ENCODE results near the gene CELF4.

Gene CELF4

DNA sequence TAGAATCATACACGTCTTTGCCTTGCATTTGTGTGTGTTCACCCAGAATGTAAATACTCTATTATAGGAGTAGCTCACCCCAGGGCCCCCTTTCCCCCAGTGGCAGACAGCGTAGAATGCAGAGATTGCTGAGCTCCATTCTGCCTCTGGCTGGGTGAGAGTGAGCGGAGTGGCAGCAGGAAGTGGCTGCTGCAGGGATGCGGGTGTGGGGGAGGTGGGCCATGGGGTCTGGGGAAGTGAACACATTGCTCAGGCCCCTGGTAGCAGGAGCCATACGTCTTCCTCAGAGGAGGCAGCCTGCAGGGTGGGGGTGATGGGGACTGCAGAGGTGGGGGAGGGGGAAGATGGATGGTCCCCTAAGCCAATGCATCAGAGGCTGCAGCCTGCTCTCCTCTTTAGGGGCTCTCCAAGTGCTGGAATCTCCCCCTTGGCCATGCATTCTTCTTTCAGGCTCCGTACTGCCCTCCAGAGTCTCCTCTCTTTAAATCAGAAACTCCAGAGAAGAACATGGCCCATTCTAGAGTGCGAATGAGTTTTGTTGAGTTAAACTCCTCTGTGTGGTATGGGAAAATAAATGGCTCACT lies 72.2 kb downstream of the CELF4 start:
- no peak overlapping the region for H3K4me3 ChIP-seq (ENCODE audit: low read length)
- no peak for TF ChIP-seq ZNF274 (IDR thresholded peaks at IDR 0.05; ENCODE audit: low read depth, low read length)

DNA sequence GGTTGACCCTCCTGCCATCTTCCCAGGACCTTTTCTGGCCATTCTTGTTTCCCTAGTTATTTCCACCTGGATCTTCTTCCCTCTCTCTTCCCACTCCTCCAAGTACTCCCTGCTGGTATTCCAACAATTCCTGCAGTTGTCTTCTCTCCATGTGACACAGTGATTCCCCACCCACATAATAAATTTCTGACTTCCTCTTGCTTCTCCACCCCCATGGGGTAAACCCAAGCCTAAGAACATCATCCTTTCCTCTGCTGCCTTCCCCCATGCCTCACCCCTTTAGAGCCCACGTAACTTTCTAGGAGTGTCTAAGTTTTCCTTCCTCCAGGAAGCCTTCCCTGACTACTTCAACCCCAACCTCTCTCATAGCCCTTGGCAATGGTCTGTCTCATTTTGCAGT lies 72.6 kb downstream of the CELF4 start:
- TF ChIP-seq ZNF274 (IDR thresholded peaks at IDR 0.05; ENCODE audit: low read depth, low read length) = no peak
- H3K4me3 ChIP-seq (ENCODE audit: low read length) = no peak overlapping the region

DNA sequence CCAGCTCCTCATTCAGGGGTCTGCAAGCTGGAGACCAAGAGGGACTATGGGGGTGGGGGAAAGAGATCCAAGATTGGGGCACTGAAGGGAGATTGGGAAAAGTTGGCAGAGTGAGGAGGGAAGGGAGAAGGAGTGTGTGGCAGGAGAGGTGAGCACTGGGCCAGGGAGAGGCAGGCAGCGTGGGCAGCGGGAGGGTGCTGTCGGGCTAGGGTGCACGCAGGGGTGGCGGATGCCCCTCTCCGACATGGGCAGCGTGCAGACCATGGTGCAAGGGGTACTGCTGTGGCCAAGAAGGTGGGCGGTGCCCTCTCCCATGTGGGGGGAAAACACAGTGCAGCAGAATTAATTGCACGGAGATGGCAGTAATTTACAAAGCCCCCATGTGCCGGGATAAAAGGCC lies 74.1 kb downstream of the CELF4 start:
- H3K4me3 ChIP-seq (ENCODE audit: low read length) = no peak overlapping the region
- no peak for TF ChIP-seq ZNF274 (IDR thresholded peaks at IDR 0.05; ENCODE audit: low read depth, low read length)

DNA sequence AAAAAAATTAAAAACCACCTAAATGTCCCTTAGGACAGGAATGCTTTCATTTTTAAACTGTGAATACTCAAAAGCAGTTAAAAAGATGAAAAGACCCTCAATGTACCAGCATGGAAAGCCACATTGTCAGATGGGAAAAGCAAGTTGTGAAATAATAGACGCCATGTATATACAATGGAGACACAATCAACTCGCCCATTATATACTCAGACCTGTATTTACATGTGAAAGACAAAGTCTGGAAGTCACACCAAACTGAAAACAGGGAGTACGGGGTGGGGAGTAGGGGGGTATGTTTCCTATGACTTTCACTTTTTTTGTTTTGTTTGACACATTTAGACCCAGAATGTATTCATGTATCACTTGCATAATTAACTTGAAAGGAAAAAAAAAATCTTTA lies 75.6 kb downstream of the CELF4 start:
- TF ChIP-seq ZNF274 (IDR thresholded peaks at IDR 0.05; ENCODE audit: low read depth, low read length) = no peak
- no peak overlapping the region for H3K4me3 ChIP-seq (ENCODE audit: low read length)

DNA sequence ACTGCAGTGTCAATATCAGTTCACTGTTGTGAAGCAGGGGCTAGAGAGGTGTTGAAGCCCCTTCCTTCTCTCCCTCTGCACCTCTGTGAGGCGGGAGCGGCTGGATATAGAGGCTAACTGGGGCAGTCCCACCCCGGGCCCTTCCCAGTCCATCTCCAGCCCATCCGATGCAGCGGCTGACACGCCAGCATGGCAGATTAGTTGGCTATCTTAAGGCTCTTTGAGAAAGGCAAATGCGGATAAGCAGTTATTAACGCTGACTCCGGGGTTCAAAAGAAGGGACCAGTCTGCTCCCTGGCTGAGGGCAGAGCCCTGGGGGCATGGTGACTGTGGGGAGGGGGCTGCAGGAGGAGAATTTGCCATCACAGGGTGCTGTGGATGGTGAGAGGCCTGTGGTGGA lies 76.6 kb downstream of the CELF4 start:
- no peak overlapping the region for H3K4me3 ChIP-seq (ENCODE audit: low read length)
- TF ChIP-seq ZNF274 (IDR thresholded peaks at IDR 0.05; ENCODE audit: low read depth, low read length) = no peak

DNA sequence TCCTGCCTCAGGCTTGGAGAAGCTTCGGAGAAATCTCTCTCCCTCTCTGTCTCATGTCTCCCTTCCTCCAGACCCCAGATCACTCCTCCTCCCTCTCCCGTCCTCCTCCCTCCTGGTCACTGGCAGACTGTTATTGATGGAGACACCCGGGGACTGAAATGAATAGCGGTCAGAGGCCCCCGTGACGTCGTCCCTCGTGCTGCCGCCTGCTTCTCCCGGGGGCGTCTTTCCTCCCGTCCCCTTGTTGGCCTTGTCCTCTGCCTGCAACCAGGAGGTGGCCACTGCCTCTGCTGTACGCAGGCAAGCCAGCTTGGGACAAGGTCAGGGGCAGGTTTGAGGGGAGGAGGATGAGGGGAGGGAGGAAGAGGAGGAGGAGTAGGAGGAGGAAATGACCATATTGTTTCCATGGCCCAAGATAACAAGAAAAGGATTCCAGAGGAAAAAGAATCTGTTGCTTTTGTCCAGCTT lies 78.2 kb downstream of the CELF4 start:
- TF ChIP-seq ZNF274 (IDR thresholded peaks at IDR 0.05; ENCODE audit: low read depth, low read length) = no peak

DNA sequence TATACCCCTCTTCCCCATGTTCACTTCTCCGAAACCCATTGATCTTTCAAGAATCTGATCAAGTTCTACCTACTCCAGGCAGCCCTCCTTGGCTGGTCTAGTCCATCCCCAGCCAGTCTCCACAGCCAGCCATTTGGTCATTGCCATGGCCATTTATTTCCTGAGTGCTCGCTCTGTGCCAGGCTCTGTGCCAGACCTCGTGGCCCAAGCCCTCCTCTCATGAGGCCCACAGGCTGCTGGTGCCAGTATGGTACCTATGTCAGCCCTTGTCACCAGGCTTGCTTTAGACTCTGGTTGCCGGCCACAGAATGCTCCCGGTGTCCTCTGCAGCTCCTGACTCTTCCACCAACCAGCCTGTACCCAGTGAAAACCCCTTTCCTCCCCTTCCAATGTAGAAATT lies 78.8 kb downstream of the CELF4 start:
- no peak overlapping the region for H3K4me3 ChIP-seq (ENCODE audit: low read length)
- no peak for TF ChIP-seq ZNF274 (IDR thresholded peaks at IDR 0.05; ENCODE audit: low read depth, low read length)

More for the DNA sequence above, 78.2 kb downstream of the CELF4 start:
- no peak overlapping the region for H3K4me3 ChIP-seq (ENCODE audit: low read length)

DNA sequence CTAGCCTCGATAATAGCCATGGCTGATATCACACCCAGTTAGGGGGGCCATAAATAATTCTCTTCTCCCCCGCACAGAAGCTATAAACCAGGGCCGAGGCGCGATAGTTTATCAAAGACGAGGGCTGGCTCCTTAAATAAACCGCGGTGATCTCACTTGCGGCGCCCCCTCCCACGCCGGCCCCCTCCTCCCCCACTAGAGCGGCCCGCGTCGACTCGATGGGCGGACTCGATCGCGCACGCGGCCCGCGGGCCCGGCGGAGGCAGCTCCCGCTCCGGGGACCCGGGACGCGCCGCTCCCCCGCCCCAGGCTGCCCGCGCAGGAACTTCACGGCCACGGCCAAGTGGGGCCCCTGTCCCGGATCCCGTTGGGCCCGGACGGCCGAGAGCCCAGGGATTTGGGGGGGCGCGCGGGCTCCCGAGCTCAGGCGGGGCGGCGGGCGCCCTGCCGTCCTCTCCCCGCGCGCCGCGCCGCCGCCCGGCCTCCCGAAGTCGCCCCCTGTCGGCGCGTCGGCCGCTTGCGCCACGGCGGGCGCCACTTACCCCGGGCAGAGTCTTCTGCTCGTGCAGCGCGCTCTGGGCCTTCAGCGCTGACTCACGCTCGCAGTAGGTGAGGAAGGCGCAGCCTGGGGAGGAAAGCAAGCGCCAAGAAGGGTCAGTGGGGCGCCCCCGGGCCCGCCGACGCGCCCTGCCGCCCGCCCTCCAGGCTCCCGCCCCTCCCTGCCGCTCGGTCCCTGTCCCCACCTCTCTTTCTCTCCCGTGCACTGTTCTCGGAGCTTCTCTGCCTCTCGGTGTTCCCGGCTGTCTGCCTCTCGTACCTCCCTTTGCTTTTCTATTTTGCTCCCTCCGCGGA lies 80.4 kb downstream of the CELF4 start:
- no peak for TF ChIP-seq ZNF274 (IDR thresholded peaks at IDR 0.05; ENCODE audit: low read depth, low read length)
- H3K4me3 ChIP-seq (ENCODE audit: low read length) = no peak overlapping the region

DNA sequence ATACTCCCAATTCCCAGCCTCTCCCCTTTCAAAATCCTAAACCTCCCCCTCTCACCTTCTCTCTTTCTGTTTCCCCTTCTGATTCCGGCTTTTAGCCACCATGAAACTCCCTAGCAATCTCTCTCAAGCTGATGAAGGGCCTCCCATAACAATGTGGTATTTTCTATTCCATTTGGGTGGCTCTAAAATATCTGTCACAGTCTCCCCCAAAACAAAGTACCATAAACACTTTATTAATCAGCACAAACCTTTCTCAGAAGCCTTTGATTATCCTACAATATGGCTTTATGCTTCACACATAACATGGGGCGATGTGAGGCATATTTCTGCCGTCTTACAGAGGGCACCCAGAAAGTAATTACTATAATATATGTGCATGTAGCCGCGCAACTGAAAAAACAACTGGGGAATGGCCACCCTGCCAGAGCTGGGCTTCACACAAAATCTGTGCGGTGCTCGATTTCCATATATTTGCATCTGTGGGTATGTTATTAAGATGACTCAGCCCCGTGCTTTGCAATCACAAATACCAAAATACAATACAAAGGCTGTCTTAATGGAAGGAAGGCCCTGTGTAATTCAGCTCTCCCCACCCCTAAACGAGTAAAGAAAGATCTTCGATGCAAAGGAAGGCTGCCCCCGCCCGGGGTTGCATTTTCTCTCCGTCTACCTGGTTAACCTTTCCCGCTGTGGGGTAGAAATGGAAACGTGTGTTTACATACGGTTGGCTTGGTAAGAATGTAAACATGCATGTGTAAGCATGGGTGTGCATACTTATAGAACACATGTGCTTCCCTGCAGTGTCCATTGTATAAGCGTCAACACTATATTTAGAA lies 81.4 kb downstream of the CELF4 start:
- no peak for TF ChIP-seq ZNF274 (IDR thresholded peaks at IDR 0.05; ENCODE audit: low read depth, low read length)
- no peak overlapping the region for H3K4me3 ChIP-seq (ENCODE audit: low read length)

DNA sequence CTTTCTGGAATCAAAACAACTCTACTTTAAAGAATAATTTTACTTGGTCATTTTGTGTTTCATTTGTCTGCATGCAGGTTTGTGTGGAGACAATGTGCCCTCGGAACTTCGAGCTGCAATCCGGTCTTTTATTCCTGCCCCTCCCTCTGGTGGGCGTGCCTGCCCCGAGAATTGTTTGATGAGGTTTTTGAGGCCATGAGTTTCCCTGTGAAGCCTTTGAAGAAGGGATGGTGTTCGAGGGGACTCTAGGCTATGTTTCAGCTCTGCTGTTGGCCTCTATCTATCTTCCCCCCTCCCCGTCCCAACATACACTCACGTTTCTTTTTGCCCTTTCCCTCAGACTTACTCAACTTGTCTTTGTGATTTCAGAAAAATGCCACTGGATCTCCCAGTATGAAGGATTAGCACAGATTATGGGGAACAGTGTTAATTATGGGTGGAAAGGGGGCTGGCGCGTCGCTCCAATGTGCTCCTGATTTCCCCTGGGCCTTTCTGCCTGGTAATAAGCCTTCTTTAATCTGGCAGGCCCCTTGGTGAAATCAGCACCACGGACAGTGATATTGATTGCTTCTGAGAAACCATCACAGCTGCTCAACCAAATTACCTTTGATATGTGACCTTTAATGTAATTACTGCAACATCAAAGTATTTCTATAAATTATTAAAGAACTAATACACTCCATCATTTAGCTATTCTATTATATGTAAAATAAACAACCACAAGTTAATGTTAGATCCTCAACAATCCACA lies 82.2 kb downstream of the CELF4 start:
- no peak for TF ChIP-seq ZNF274 (IDR thresholded peaks at IDR 0.05; ENCODE audit: low read depth, low read length)

DNA sequence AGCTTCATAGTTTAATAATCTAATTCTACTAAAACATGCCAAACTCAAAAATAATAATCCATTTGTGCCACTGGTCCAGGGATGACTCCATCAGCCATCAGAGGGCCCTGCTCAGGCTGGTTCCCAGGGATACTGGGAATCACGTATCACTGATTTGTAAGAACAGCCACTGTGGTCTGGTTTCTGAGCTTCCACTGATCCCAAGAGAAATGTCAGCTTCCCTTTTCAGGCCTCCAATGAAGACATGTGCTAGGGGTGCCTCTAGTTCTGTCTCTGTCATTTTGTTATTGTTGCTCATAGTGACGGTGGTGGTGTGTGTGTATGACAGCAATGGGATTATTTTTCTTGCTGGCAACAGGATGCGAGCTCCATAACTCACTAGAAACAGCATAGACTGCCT lies 83.2 kb downstream of the CELF4 start:
- TF ChIP-seq ZNF274 (IDR thresholded peaks at IDR 0.05; ENCODE audit: low read depth, low read length) = no peak
- no peak overlapping the region for H3K4me3 ChIP-seq (ENCODE audit: low read length)

More for the DNA sequence above, 82.2 kb downstream of the CELF4 start:
- H3K4me3 ChIP-seq (ENCODE audit: low read length) = no peak overlapping the region

DNA sequence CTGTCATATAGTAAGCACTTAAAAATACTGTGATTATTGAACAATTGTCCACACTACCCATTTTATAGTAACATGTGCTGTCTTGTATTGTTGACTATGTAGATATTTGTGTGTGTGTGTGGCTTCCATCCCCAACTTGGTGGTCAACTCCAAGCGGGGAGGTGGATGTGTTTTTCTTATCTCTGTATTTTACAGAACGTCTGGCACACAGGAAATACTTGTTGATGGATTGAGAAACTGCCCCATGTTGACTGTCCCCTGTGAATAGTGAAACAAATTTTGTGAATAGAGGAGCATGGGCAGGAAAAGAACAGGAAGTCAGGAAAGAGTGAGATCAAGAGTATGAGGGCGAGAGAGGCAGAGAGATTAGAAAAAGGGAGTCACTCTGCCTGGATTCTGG lies 83.6 kb downstream of the CELF4 start:
- TF ChIP-seq ZNF274 (IDR thresholded peaks at IDR 0.05; ENCODE audit: low read depth, low read length) = no peak
- H3K4me3 ChIP-seq (ENCODE audit: low read length) = no peak overlapping the region

DNA sequence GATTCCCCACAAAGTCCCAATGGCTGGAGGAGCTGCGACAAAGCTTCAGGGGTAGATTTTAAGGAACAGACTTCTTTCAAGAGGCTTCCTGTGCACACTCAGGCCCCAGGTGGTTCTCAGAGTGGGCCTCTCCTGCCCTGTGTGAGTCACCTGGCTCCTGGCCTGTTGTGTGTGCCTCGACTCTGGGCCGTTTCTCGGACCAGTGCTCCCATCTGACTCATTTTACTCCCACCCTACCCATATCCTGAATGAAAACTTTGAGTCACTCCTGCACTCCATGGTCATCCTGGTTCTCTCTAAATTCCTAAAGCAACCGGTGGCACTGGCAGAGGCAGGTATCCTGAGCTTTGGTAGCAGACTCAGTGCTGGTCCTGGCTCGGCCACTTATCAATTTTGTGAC lies 84.1 kb downstream of the CELF4 start:
- TF ChIP-seq ZNF274 (IDR thresholded peaks at IDR 0.05; ENCODE audit: low read depth, low read length) = no peak
- no peak overlapping the region for H3K4me3 ChIP-seq (ENCODE audit: low read length)

DNA sequence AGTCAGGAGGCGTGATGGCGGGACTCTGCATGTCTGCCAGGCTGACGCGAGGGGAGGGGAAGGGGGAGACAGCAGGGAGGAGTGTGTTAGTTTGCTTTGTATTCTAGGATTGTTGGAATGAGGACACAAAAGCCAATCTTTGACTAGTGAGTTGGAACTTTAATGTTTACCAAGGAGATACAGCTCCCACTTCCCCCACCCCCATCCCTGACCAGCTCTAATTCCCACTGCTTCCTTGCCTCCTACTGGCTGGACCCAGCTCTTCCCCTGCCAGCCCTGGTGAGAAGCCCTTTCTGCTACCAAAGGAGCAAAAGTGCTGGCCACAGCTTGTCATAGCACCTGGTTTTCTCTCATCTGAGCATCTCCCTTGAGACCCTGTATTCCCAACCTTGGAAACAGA lies 84.5 kb downstream of the CELF4 start:
- no peak overlapping the region for H3K4me3 ChIP-seq (ENCODE audit: low read length)
- no peak for TF ChIP-seq ZNF274 (IDR thresholded peaks at IDR 0.05; ENCODE audit: low read depth, low read length)
